Limb (tissue), 2 donors: Measurements from ENCODE around the gene PLIN5.
"Not testable (repeated sequence)": the region's sequence is repeated elsewhere in the genome, so short reads cannot be mapped to it uniquely, and the experiment has no call there.

Source experiments
- DNase-seq, 2 donors: peaks; one replicate each; pipeline ENCODE4 v3.0.0-alpha.2; 2016; ENCODE audit errors: extremely low spot score in 2 of 2

Gene PLIN5

DNA sequence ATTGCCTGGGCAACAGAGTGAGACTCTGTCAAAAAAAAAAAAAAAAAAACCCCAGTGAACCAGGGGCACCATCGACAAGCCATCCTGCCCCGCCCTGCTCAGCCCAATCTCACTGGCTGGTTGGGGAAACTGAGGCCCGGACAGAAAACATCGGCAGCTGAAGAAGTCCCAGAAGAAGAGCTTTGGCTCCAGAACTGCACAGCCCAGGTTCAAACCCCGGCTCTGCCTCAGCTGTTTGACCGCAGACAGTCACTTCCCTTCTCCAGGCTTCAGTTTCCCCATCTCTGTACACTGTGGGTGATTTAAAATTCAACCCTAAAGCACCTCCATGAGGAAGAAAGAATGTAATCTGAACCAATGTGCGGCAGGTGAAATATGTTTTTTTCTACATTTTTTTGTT, 33.9 kb upstream of the PLIN5 start:
- DNase-seq, result no peak

DNA sequence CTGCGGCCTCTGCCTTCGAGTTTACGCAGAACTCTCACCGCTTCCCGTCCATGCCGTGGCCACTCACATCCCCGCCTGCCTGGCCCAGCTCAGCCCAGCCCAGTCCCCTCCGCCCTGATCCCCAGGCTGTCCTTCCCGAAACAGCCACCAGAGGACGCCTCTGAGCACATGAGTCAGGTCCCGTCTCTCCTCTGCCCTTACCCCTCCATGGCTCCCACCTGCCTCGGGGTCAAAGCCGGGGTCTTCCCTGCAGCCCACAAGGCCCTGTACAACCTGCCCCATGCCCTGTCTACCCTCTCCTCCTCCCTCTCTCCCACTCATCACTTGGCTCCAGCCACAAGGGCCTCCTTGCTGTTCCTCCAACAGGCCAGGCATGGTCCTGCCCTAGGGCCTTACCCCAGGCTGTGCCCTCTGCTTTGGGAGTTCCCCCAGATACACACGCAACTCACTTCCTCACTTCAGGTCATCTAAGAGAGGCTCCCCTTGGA, 32.6 kb upstream of the PLIN5 start:
- DNase-seq, result peak in 1 of 2 donors; percentile 78

DNA sequence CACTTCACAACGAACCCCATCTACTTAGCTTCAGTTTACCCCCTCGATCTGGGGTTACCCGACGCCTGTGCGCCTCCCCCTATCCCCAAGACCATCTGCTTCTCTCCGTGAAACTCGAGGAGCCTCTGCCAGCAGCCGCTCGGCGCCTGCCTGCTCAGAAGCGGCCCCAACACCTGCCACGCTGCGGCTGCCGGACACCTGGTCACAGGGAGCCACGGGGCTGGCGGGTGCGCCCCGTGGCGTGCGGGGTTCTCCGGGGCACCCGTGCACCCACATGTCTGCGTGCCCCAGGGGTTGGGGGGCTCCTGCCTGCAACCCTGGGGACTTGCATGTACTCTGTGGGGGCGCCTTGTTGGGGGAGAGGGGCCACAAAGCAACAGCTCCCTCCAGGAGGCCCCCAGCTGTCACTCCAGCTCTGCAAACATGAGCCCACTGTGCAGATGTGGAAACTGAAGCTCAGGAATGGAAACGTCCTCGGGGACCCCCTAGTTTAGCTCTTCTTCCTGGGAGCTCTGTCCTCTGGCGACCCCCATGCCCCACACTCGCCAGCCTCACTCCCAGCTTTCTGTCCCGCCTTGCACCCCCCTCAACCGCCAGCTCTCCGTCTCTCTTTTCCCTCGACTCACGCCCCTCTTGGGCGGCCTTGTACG, 31.5 kb upstream of the PLIN5 start:
- no peak for DNase-seq

DNA sequence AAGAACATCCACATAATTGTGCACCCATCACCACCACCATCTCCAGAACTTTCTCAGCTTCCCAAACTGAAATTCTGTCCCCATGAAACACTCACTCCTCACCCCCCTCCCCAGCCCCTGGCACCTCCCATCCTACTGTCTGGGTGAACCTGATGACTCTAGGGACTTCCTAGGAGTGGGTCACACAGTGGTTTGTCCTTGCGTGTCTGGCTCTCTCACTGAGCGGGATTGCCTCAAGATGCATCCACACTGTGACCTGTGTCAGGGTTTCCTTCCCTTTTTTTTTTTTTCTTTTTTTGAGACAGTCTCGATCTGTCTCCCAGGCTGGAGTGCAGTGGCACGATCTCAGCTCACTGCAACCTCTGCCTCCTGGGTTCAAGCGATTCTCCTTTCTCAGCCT, 28.5 kb upstream of the PLIN5 start:
- not testable (repeated sequence) for DNase-seq

DNA sequence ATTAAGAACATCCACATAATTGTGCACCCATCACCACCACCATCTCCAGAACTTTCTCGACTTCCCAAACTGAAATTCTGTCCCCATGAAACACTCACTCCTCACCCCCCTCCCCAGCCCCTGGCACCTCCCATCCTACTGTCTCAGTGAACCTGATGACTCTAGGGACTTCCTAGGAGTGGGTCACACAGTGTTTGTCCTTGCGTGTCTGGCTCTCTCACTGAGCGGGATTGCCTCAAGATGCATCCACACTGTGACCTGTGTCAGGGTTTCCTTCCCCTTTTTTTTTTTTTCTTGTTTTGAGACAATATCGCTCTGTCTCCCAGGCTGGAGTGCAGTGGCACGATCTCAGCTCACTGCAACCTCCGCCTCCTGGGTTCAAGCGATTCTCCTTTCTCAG, 27.1 kb upstream of the PLIN5 start:
- not testable (repeated sequence) for DNase-seq

DNA sequence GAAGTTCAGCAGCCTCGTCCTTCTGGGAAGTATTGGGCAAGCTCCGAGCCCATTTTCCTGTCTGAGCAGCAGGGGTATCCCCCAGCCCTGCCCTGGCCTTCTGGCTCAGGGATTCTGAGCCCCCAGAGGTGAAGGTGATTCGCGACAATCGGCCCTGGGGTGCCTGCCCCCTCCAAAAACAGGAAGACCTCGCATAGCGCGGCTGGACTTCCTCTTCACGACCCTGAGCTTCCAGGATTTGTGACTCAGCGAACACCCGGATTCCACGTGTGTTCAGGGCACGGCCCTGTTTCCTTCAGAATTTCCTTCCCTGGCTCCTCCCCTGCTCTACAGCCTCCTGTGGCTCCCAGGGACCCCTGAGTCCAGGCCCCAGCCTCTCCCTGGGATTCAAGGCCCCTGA, 24.5 kb upstream of the PLIN5 start, which contains the start of gene SEMA6B:
Gene SEMA6B (minus strand): TSS at position 116 of the 400 bp plus-strand sequence. CDS start 1,227 bp downstream, outside the sequence.
- DNase-seq, result no peak

DNA sequence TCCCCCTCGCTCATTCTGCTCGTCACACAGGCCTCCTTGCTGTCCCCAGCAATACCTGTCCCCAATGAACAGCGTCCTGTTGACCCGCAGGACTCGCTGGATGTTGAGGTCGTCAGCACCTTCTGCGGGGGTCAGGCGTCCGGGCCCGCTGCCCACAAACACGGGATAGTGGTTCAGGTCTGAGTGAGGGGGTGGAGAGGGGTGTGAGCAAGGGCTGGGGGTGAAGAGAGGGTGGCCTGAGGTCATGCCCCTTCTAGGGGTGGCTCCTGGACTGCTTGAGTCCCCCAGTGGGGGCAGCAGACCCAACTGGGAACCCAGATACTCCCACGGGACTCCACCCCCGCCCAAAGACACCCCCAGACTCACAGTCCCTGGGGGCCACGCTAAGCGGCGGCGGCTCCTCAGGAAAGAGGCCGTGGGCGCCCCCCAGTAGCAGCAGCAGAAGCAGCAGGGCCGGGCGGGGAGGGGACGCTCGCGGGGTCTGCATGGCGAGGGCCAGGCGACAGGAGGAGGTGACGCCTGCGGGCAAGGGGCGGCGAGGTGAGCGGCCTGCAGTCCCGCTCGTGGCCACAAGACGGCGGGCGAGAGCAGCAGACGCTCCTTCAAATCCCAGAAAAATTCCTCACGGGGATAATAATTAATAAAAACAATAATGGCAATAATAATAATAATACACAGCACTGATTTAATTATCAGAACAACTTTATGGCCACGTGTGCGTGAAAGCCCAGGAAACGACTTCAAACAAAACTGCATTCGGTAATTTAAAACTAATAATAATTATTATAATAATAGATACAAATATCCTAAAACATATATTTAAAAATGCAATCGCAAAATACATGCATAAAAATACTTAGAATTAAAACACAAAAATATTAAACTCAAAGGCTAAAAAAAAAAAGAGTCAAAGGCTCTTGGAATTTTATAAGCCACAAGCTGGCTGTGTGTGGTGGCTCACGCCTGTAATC, 23.2 kb upstream of the PLIN5 start:
- DNase-seq, result peak in 1 of 2 donors; percentile 72

DNA sequence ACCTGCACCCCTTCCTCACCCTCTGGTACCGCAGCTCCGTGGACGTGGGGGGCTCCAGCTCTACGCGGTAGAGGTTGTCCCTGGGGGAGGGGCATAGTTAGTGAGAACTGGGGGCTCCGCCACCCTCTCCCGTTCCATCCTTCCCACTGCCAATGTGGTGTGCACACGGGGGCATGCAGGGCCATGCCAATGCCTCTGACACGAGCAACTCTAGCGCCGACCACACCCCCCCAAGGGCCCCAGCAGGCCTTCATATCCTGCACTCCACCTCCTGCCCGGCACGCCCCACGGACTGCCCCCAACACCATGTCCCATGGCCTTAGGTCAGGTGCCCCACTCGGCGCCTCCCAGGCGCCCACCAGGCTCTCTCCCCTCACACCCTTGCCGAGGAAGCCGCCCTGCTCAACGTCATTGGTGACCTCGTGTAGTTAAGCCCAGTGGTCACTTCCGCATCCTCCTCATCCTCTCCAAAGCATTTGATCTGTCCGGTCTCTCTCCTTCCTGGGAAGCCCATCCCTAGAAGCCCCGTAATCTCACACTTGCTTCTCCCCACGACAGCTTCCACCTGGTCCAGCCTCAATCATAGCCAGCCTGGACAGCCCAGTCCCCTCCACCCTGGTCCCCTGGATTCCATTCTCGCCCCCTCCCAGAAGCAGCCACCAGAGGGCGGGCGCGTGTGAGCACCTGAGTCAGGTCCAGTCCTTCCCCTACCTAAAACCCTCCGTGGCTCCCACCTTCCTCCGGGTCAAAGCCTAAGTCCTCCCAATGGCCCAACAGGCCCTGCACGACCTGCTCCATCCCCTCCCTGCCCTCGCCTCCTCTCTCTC, 22.3 kb upstream of the PLIN5 start:
- no peak for DNase-seq

DNA sequence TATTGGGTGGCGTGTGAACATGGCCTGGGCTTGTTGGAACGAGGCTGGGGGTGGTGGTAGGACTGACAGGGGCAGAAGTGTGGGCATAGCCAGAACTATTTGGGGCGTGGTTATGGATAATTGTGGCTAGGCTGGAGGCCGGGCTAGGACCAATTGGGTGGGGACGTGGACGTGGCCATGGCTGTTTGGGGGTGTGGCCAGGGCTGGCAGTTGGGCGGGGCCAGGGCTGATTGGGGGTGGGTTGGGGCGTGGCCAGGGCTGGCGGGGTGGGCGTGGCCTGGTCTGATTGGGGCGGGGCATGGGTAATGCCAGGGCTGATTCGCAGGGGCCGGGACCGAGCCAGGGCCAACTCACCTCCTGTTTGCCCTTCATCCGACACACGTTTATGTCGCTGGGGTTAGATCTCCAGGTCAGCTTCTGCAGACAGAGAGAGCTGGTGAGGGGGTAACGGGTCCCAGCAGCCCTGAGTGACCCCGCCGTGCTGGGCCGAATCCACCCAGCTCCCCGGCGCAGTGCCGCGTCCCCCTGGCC, 21.6 kb upstream of the PLIN5 start:
- no peak for DNase-seq

DNA sequence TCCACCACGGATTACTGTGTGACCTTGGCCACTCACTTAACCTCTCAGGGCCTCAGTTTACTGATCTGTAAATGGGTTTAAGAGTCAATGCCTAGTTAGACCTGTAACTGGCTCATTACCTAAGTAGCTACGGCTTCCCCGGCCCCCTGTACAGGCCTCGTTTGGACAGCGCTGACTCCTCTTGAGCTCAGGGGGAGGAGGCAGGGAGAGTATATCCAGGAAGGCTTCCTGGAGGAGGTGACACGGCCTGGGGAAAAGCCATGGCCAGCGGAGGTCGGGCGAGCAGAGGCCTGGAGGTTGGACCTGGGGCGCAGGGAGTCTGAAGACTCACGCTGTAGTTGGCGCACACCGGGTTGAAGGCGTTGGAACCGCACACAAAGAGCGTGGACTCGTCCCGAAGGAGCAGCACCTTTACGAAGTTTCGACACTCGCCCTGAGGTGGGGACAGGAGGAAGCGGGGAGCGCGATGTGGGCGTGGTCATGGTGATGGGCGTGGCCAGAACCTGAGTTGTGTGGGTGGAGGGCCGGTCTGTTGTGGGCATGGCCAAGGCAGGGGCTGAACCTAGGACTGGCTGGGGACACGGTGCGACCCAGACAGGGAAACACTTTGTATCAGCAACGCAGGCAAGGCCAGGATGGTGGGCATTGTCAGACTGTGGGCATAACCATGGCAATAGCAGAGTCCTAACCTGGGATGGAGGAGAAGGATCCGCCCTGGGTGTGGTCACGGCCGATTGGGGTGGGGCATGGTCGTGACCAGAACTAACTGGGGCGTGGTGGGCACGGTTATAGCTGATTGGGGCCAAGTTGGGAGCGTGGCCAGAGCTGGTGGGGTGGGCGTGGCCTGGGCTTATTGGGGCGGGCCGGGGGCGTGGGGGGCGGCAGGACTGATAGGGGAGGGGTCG, 20.9 kb upstream of the PLIN5 start:
- DNase-seq, result no peak

DNA sequence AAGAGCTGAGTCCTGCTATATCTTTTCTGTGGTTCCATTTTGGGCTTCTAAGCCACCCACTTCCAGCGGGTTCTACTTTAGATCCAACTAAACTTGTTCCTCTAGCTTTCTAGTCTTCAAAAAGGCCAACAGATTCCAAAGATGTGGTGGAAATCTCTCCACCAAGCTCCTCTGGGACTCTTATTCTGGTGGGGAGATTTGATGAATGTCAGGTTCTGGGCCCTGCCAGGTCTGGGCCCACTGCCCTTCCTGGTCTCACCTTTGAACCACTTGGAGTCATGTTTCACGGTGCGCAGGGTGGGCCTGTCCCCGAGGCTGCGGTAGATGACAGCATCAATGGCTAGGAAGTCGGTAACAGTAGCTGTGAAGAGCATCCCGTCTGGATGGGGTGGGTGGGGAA, 19.7 kb upstream of the PLIN5 start:
- no peak for DNase-seq

DNA sequence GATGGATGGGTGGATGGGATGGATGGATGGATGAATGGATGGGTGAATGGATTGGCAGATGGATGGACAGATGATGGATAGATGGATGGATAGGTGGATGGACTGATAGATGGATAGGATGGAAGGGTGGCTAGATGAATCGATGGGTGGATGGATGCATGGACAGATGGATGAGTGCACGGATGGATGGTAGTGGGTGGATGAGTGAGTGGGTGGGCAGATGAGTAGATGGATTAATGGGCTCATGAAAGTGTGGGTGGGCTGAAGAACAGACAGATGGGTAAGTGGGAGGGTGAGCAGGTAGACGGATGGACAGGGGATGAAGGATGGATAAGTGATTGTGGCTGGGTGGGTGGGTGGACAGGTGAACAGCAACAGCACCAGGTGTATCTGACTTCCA, 18.8 kb upstream of the PLIN5 start:
- no peak for DNase-seq

DNA sequence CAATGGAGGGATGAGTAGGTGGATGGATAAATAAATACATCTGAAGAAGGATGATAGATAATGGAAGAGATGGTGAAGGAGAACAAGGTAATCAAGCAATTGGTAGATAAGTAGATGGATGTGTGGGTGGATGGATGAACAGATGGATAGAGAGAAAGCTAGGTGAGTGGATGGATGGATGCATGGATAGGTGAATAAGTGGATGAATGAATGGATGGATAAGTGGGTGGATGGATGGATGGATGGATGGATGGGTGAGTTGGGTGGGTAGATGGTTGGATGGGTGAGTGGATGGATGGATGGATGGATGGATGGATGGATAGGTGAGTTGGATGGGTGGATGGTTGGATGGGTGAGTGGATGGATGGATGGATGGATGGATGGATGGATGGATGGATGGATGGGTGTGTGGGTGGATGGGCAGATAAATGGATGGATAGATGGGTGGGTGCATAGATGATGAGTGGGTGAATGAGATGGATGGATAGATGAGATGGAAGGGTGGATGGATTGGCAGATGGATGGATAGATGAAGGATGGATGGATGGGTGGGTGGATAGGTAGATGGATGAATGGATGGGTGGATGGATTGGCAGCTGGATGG, 18.2 kb upstream of the PLIN5 start:
- no peak for DNase-seq

DNA sequence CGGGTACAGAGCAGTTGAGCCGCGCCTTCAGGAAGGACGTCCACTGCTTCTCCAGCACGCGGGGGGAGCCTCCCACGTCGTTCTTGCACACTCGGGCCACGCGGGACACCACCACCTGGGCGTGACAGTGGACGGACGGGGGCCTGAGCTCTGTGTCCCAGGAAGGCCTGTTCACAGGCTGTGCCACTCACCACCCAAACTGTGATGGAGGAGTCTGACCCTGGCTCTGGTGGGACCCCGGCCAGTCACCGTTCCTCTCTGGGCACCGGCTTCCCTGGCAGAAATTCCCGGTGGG, 17.4 kb upstream of the PLIN5 start:
- no peak for DNase-seq

DNA sequence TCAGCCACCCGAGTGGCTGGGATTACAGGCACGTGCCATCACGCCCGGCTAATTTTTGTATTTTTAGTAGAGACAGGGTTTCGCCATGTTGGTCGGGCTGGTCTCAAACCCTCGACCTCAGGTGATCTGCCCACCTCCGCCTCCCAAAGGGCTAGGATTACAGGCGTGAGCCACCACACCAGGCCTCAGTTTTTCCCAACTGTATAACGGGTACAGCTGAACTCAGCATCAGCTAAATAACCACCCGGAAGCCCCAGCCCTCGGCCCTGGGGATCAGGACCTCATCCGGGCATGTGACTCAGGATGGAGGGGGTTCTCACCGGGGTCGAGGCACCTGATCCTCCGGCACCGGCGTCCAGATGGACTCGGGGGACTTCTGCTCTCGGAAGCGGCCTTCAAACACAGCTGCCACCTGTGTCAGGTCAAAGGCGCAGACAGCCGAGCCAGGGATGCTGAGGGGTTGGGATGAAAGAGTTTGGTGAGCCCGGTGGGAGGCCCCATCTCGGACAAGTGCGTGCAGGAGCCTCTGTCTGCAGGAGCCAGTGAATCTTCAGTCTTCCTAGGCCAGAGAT, 15.5 kb upstream of the PLIN5 start:
- no peak for DNase-seq

DNA sequence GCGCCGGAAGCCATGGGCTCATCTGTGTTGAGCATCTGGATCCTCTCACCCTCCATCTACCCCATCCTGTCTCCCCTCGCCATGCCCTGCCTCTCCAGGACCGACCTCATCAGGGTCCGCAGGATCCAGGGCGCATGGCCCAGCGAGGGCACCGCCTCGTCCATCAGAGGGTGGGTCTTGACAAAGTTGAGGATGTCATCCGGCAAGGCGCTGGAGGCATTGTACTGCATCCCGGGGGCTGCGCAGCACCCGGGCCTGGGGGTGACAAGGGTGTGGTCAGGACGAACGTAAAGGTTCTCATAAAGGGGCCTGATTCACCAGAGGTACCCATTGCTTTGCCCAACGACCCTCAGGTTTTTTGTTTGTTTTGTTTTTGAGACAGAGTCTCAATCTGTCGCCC, 15.0 kb upstream of the PLIN5 start:
- DNase-seq, result no peak

DNA sequence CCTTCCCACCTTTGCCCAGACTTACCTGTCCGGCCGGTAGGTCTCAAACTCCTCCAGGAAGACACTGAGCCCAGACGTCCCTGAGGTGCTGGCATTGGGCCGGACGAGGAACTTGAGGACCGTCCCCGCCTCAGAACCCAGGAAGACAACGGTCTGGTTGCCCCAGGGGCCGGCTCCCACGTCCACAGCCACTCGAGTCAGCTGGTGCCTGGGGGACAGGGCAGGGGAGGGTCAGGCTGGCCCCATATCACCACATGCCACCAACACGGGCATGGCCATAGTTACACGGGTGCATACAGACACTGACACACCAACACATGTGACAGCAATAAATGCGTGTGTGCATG, 13.2 kb upstream of the PLIN5 start:
- DNase-seq, result no peak

DNA sequence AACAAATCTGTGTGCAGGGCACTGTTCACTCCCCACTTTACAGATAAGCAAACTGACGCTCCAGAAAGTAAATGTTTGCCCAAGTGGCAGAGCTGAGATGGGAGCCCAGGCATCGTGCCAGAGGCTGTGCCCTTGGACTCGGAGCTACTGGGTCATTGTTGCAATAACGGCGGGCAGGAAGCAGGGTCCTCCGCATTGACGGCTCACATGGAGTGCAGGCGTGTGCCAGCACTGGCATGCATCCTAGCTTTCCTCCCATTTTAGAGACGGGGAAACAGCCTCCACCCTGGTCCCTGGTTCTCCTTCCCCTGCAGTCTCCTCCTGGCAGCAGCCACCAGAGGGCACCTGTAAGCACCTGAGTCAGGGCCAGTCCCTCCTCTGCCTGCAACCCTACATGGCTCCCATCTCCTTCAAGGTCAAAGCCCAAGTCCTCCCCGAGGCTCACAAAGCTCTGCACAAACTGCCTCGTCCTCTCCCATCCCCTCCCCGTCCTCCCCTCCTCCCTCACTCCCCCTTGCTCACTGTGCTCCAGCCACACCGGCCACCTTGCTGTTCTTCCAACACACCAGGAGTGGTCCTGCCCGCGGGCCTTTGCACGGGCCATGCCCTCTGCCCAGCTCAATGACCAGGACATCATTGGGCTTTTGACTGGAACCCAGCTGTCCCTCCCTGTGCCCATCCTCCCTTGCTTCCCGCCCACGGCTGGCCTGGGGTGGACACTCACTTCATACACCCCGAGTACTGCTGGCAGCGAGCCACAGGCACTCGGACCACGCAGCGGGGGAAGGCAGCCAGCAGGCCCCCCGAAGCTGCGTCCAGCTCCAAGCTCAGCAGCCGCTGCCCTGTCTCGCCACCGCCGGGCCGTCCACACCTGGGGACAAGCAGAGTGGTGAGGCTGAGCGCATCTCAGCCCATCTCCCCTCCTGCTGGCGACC, 12.5 kb upstream of the PLIN5 start:
- DNase-seq, result no peak
